Stimulated activated CD4-positive, alpha-beta T cell treated with anti-CD3 and anti-CD28 coated beads, TNF-alpha, amount 100 ng/mL, for 24 hours (primary cell): ENCODE measurements around the gene TPRG1L.
"Not testable (repeated sequence)": the region's sequence is repeated elsewhere in the genome, so short reads cannot be mapped to it uniquely, and the experiment has no call there.

Source experiments
- DNase-seq, 3 experiments: peaks; one replicate each; pipeline ENCODE4 v3.0.0-alpha.2; 2020; ENCODE audit warnings: low read depth in 3 of 3

The TPRG1L gene

DNA sequence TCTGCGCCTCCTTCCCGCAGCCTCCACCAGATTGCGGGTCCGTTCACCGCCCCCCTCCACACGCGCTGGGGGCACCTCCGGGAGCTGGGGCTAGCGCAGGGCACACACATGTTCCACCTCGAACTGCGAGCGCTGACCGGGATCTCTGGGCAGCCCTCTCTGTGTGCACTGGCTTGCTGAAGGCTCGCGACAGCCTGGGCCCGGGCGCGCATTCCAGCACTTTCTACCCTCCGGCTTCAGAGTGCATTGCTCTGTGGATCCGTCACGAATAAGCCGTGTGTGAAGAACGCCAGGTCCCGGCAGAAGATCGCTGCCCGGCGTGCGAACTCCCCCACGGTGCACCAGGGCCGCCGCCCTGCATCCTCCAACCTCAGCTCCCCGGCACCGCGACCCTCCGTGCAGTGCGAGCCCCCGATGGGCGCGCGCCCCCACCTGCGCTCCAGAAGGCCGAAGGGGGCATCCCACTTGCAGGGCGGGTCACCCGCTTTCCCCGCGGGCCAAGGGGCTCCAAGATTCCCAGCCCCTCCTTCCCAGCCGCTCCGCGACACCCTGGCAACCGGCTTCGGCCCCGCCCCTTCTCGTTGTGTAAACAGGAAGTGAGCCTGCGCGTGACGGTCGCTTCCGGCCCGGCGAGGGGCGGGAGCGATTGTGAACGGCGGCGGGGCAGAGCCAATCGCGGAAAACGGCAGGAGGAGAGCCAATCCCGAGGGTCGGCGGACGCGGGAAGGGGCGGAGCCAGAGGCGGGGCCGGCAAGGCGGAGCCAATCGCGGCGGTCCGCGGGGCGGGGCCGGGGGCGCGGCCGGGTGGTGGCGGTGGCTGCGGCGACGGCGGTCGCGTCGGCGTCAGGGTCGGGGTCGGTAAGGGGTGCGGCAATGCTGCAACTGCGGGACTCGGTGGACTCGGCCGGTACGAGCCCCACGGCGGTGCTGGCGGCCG, at the start of gene TPRG1L:
TSS of gene TPRG1L (plus strand) at position 816 of the 937 bp plus-strand sequence. CDS start at position 874, 58 bp downstream.
- peak; percentile 97 to 98 (median 97) for DNase-seq

DNA sequence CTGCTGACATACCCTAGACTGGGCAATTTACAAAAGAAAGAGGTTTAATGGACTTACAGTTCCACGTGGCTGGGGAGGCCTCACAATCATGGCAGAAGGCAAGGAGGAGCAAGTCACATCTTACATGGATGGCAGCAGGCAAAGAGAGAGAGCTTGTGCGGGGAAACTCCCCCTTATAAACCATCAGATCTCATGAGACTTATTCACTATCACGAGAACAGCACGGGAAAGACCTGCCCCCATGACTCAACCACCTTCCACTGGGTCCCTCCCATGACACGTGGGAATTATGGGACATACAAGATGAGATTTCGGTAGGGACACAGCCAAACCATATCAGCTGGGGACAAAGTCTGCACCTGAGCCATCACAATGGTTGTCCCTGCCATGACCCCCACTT, 49.3 kb upstream of the TPRG1L start:
- not testable (repeated sequence) for DNase-seq

GRCh38 chr1:3575993-3576392, 48.8 kb upstream of the TPRG1L start:
- DNase-seq = no peak

GRCh38 chr1:3577300-3577699, 47.5 kb upstream of the TPRG1L start:
- DNase-seq = no peak

GRCh38 chr1:3577711-3578432, 46.9 kb upstream of the TPRG1L start:
- DNase-seq = no peak

DNA sequence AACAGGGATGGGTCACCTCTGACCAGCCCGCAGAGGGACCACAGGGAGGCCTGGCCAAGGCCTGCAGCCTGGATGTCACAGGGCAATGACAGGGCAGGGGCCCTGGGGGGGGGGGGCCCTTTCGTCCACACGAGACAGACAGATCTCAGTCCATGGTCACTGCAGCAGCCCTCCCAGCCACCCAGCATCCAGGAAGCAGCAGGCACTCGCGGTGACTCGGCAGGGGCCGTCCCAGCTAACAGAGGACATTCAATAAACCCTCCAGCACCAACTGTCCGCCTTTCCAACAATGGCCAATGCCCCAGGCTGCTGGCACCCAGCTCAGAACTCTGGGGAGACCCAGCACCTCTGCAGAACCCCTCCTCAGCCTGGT, 46.4 kb upstream of the TPRG1L start:
- no peak for DNase-seq

DNA sequence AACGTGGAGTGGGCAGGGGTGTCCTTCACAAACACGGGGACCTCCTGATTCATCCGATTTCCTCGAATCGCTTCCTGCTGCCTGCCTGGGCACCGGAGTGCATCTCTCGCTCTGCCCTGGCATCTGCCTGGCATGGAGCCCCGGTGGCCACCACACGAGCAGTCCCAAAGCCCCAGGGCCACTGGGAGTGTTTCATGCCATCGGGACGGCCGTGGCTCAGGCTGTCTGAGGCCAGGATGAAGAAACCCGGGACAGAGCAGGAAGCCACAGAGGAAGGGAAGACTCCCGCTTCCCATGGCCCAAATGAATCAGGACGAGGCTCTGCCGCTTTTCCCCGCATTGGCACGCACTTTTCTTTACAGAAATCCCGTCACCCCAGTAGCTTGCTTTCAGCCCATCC, 45.9 kb upstream of the TPRG1L start:
- DNase-seq = no peak

DNA sequence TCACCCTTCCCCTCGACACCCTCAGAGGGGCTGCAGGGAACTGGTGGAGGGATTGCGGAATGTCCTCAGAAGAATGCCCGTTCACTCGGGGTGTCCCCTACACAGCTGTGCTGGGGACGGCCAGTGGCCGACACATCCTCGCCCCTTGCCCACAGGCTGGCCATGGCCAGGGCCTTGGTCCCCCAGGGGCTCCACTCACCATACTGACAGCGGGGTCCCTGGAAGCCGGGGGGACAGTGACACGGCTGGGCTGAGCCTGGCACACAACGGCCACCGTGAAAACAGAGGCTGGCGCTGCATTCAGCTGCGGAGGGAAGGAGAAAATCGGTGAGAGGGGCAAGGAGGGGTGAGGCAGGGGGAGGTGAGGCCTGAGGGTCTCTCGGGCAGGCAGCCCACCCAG, 45.2 kb upstream of the TPRG1L start:
- no peak for DNase-seq

GRCh38 chr1:3580231-3580630, 44.6 kb upstream of the TPRG1L start:
- no peak for DNase-seq

DNA sequence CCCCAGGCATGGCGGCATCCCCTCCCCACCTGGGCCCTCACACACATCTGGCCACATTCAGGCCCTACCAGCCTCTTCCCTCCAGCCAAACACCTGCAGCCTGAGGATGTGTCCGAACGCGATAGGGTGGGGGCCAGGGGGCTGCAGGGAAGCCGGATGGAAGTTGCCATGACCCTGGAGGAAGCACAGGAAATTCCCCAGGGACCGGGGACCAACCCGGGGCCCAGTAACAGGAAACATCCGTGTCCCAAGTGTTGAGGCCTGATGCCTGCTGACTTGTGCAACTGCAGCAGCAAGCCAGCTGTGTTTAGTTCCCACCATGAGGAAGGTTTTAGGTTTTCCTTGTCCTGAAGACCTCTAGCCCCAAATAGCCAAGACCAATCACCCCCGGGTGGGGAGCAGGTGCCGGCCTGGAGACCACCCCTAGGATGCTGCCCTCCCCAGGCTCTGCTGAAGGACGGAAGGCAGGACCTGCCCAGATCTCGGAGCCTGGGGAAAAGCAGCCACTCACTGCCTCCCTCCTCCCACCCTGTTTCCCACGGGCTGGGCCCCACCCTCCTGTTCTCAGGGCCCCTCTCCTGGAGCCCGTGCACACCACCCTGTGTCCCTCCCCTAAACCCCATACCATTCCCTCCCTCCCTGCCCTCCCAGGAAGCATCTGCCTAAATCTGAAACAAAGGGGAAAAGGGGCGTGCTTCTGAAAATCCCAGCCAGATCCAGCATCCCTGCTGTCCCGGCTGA, 43.3 kb upstream of the TPRG1L start:
- DNase-seq = no peak

DNA sequence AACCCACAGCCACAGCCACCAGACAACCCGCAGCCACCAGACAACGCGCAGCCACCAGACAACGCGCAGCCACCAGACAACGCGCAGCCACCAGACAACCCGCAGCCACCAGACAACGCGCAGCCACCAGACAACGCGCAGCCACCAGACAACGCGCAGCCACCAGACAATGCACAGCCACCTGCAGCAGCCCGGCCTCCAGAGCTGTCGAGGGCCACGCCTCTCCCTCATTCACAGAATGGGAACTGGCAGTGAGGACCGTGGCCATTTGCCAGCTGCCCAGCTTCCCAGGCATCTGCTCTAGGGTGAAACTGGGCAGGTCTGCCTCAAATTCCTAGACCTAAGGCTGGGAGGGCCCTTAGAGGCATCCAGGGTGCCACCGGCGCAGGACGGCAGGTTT, 41.1 kb upstream of the TPRG1L start:
- not testable (repeated sequence) for DNase-seq

DNA sequence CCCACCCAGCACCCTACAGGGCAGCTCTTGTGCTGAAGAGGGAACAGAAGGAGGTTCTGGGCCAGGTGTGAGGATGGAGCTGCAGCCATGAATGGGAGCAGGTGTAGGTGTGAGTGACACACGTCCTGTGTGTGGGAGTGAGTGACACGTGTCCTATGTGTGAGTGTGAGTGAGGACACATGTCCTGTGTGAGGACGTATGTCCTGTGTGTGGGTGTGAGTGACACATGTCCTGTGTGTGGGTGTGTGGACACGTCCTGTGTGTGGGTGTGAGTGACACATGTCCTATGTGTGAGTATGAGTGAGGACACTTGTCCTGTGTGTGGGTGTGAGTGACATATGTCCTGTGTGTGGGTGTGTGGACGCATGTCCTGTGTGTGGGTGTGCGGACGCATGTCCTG, 39.9 kb upstream of the TPRG1L start:
- DNase-seq = peak in 2 of 3 experiments; percentile 7 to 22

GRCh38 chr1:3585353-3585868, 39.4 kb upstream of the TPRG1L start:
- not testable (repeated sequence) for DNase-seq

- DNase-seq = no peak
Observed at GRCh38 chr1:3585940-3586568, 38.8 kb upstream of the TPRG1L start.

- no peak for DNase-seq
Observed at GRCh38 chr1:3586986-3587759, 37.6 kb upstream of the TPRG1L start.

GRCh38 chr1:3588395-3588794, 36.4 kb upstream of the TPRG1L start:
- DNase-seq = no peak

- DNase-seq = no peak
Observed at GRCh38 chr1:3590139-3590763, 34.6 kb upstream of the TPRG1L start.

- no peak for DNase-seq
Observed at GRCh38 chr1:3590951-3591865, 33.6 kb upstream of the TPRG1L start.

- DNase-seq = no peak
Observed at GRCh38 chr1:3593334-3593733, 31.5 kb upstream of the TPRG1L start.
